Measurements from ENCODE around the gene SYT14.

The SYT14 gene

DNA sequence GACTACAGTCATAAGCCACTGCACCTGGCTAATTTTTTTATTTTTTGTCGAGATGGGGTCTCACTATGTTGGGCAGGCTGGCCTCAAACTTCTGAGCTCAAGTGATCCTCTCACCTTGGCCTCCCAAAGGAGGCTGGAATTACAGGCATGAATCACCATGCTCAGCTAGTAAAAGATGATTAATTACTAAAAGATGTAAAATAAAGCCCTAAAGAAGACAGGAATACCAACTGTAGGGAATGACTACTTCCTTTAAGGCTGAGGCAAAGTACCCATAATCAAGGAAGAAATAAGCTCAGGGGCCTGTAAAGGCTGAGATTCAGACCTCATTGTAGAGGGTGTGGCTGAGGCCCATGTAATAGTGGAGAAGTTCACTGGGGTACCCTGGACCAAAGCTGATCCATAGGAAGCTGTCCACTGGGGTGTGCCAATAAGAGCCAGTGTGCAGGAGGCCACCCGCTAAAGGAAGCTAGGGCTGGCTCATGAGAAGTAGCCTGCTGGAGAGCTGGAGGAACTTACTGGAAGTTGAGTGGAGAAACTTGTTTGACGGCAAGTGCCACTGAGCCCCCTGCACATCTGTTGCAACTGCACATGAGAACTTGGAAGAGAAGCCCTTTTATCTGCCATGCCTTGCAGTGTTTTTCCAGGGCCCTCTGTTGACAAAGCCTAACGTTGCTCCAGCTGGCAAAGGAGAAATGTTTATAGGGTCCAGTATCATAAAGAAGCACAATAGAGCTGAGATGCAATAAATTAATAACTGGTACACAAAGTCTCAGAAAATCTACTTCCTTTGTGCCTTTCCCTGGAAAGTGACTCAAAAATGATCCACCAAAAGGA is 276.8 kb downstream of the SYT14 start:
- no peak for DNase-seq

DNA sequence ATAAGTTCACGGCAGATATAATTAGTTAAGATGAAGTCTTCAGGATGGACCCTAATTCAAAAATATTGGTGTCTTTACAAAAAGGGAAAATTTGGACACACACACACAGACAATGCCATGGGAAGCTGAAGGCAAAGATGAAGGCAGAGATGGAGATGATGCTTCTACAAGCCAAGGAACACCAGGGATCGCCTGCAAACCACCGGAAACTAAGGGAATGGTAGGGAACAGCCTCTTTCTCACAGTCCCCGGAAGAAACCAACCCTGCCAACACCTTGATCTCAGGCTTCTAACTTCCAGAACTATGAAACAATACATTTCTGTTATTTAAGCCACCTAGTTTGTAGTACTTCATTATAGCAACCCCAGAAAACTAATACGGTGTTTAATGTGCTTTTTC is 279.5 kb downstream of the SYT14 start:
- no peak for DNase-seq

DNA sequence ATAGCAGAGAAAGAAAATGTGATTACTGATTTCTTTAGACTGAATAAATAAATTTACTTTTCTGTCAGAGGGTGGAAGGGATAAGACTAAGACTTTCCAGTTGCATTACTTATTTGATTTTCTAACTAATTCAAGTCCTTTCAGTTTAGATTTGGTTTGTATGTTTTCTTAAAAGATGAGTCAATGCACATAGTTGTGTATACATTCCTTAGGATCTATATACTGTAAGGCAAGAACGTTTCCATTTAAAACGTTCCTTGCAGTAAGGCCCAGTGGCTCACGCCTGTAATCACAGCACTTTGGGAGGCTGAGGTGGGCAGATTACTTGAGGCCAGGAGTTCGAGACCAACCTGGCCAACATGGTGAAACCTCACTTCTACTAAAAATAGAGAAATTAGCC is 280.0 kb downstream of the SYT14 start:
- no peak for DNase-seq

Measured in NCI-H1417 (cell line).